GM19467 (cell line): ENCODE results near the gene PRR4.

Experiments used
- ATAC-seq: cut with Tn5 transposase; IDR thresholded peaks from one replicate; pipeline ENCODE4 v1.9.1; 2021; ENCODE audit warnings: mild to moderate bottlenecking, moderate library complexity; ENCODE audit not compliant: unreplicated experiment

The PRR4 gene, protein sequence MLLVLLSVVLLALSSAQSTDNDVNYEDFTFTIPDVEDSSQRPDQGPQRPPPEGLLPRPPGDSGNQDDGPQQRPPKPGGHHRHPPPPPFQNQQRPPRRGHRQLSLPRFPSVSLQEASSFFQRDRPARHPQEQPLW

GRCh38 chr12:10849425-10849878, at the start of gene PRR4:
Gene PRR4, minus strand, starts transcription at chr12:10849475. Its CDS starts 38 bp downstream, at chr12:10849437.
- no peak for ATAC-seq

DNA sequence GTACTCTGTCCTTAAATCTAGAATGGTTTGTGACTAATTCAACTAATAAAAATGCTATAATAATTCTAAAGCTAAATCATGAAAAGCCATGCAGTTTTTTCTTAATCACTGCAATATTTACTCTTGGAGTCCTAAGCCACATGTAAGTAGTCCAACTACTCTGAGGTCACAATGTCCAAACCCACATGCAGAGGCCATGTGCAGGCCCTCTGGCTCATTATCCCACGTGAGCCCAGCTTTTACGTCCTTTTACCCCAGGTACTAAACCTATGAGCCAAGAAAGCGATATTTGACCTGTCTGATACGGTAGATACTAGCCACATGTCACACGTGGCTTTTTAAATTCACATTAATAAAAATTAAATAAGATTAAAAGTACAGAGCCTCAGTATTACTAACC, 47.6 kb upstream of the PRR4 start:
- ATAC-seq: no peak

DNA sequence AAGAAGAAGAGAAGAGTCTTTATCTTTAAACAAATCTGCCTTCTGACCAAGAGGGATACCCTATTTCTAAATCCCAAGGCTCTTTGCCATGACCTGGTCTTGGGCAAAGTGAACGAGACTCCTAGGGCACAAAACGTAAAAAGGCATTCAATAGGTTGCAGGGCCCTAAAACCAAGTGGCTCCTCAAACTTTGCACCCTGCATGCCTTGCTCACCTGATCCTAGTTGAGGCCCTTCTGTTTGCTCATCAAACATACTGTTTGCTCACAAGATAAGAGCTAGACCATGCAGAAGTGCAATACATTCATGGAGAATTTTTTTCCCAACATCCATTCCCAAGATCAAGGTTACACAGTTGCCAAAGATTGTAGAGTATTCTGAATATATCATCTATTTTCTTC, 42.7 kb upstream of the PRR4 start:
- ATAC-seq: no peak

DNA sequence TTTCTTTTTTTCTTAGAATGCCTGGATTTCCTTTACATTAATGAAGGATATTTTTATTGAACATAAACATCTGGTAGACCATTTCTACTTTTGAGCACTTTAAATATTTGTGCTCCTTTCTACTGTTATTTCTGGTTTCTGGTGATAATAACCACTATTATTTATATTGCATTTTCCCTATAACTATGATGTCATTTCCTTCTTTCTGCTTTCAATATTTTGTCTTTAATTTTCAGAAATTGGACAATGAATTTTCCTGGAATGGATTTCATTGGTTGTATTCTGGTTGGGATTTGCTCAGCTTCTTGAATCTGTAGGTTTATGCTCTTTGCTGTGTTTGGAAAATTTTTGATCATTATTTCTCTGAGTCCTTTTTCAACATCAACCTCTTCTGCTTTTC, 40.0 kb upstream of the PRR4 start:
- ATAC-seq: no peak

- ATAC-seq: no peak
Measured at GRCh38 chr12:10884086-10884725, 34.9 kb upstream of the PRR4 start, which contains the start of gene PRH1. Gene PRH1, minus strand, starts transcription at chr12:10884255. Its CDS starts 38 bp downstream, at chr12:10884217.

- ATAC-seq: no peak
Measured at GRCh38 chr12:10873378-10873777, 24.1 kb upstream of the PRR4 start.

GRCh38 chr12:10867381-10867780, 18.1 kb upstream of the PRR4 start:
- ATAC-seq: no peak

GRCh38 chr12:10863512-10864218, 14.4 kb upstream of the PRR4 start:
- no peak for ATAC-seq

DNA sequence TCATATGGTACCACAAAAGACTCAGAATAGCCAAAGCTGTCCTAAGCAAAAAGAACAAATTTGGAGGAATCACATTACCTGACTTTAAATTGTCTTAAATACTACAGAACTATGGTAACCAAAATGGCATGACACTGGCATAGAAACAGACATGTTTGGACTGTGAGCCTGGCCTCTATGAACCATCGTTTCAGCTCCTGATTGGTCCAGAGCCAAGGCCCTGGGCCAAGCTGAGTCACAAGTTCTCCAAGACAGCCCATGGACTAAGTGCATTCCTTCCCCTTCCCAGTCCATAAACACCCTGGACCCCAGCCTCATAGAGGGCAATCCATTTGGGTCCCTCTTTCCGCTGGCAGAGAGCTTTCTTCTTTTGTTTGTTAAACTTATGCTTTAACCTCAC, 12.1 kb upstream of the PRR4 start:
- ATAC-seq: no peak

DNA sequence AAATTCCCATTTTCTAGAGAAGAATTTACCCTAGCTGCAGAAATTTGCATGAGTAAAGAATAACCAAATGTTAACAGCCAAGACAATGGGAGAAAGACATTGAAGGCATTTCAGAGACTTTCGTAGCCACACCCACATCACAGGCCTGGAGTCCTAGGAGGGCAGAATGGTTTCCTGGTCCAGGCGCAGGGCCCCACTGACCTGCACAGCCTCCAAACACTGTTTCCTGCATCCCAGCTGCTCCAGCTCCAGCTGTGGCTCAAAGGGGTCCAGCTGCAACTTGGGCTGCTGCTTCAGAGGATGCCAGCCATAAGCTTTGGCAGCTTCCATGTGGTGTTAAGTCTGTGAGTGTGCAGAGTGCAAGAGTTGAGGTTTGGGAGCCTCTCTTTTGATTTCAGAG, 6.5 kb upstream of the PRR4 start:
- ATAC-seq: no peak

DNA sequence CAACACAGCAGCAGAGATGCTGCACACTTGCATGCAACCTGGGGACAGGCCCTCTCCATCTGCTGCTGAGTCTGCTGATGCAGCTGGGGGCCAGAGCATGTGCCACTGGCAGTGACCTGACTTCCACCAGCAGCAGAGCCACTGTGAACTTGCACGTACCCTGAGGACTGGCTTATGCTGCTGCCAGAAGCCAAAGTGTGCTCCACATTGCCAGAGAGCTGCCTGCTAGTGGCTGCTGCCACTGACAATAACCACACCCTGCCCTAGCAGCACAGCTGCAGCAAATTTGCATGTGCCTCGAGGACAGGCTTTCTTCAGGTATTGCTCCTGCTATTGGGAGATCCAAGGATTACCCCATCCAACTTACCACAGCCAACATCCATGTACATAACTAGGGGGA, 4.5 kb upstream of the PRR4 start:
- no peak for ATAC-seq

DNA sequence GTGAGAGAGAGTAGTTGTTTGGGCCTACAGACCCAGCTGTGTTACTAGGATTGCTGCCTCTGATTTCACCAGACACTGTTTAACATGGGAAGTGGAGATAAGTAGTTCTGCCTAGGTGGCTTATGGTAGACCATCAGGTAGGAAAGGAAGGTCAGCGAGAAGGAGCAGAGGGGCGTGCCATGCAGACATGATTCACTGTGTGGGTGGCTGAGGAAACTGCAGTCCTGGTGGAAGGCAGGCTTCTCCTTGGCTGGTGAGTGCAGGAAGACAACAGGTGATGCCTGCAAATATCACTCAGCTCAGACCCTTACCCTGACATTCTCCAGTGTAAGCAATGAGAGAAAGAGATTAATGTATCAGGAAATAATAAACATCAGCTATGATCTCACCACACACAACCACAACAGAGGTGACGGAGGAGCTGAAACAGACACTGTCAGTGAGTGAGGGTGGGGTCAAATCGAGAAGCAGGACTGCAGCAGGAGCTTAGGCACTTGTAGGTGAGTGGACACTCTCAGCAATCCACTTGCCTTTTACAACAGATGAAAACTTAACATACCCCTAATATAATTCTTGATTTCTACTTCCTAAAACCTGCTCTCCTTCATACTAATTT, 2.1 kb upstream of the PRR4 start:
- ATAC-seq: no peak

DNA sequence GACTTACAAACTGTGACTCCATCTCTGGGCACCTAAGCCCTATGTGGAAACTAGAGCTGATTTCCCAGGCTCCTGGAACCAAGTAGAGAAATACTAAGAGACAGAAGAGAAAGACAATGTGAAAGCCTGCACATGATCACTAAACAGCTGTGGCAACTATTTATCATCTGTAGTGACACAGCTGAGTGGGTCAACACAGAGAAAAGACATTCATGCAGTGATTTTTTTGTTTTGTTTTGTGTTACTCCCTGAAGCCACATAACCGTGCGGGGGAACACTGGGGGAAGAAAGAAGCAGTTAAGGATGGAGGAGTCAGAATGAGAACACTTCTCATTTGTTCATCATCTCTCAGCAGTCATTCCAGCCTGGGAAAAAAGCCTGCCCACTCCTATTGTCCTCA, 1.5 kb downstream of the PRR4 start:
- ATAC-seq: no peak

DNA sequence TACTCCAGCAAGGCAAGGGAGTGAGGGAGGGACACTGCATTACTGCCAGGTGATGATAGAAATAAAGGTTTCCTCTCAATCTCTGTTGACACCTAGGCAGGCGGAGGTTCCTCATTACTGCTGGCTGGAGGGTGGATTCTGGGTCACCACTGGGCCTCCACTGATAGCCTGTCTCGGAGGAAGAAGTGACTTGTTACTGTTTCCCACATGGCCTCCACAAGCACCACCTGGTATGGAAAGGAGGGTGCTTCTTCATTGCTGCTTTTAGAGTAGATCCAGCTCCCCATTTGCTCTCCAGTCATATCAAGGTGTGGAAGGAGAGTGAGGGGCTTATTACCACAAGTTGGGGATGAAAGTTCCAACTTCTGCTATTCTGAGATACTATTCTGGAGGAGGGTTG, 6.4 kb downstream of the PRR4 start:
- no peak for ATAC-seq

- ATAC-seq: no peak
Measured at GRCh38 chr12:10838461-10838860, 10.8 kb downstream of the PRR4 start.

DNA sequence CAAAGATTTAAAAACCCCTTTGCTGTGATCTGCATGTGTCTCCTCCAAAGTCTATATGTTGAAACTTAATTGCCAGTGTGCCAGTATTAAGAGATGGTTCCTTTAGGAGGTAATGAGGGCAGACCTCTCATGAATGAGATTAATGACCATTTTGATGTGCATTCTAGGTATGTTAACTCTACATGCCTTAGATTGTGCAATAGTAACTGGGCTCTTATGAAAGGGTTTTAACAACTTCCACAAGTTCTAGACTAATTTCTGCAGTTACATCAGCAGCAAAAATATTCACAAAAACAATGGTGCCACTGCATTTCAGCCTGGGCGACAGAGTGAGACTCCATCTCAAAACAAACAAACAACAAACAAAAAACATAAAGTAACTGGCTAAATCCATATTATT, 19.3 kb downstream of the PRR4 start:
- no peak for ATAC-seq

DNA sequence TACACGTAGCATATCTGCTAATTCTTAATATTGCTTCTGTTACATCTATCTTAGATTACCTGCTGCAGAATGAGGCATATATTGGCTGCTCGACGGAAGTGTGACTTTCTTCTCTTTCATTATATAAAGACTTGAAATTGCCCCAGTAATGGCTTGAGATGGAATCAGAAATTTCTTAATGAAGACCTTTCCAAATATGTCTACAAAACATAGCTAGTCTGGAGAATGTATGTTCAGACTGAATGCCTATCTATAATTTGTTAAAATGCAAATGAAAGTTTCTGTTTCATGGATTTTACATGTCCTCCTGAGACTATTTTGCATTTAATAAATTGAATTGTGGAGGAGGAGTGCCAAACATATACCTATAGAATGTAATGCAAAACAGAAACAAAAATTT, 23.0 kb downstream of the PRR4 start, which contains the start of gene TAS2R10:
TSS of gene TAS2R10 (minus strand) at position 101 of the 400 bp plus-strand sequence. CDS start at position 12, 89 bp downstream.
- no peak for ATAC-seq

DNA sequence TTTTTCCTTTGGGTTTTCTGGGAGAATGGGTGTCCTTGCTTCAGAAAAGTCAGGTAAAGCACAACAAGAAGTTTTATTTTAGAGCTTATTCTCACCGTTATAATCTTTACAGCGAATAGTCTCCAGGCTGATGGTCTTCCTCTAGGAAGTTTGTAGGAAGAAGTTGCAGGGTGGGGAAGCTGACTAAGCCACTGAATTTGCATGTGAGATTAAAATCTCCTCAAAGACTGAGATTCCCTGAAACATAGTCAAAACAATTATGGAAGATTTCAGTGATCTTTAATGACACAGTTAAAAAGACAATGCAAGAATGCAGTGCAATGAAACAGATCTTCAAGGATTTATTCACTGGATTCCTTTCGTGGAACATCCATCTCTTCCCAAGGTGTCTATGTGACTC, 24.3 kb downstream of the PRR4 start:
- ATAC-seq: no peak

DNA sequence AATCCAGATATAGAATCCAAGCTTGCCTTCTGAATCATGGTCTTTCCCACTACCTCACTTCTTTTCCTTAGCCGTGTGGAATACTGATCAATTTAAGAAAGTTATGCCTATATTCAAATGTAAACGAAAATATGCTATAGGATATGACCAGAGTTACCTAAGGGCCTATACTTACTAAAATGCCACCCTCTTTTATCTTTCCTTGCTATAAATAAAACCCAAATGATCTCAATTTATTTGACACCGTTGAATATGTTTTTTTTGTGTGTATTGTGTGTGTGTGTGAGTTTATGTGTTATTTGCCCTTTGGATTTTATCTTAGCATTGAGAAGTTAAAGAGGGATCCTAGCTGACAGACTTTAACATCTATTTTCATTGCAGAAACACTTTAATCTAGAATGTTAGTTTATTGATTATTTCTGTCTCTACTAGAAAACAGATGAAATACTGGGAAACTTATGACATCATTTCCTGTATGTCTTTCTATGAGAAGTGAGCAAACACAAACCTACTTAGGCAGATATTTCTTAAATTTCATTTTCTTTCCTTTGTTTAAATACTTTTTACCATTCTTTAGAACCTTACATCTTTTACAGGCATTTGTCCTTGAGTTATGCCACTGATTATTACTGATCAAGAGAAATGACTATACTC, 37.3 kb downstream of the PRR4 start:
- no peak for ATAC-seq

- ATAC-seq: no peak
Measured at GRCh38 chr12:10810068-10810467, 39.2 kb downstream of the PRR4 start, which contains the start of gene TAS2R9. Gene TAS2R9, minus strand, starts transcription at chr12:10810168. Its CDS starts 93 bp downstream, at chr12:10810075.

DNA sequence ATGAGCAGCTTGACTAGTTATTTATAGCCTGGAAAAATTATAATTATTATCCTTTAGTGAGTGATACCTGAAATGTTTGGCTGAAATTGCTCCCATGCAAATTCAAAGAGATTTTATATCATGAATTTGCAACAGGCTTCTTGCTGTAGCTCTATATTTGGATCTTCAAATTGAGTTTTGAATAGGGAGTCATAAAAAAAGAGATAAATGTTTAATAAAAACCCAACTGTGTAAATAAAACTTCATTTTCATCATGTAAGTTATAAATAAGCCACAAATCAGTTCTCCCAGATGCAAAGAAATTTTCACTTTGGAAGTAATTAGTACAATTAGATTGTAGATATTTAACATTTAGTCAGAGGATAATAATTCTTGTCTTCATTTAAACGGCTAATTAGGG, 42.1 kb downstream of the PRR4 start, which contains the start of gene TAS2R8:
TSS of gene TAS2R8 (minus strand) at position 101 of the 400 bp plus-strand sequence. CDS start 306 bp downstream, outside the sequence.
- no peak for ATAC-seq
